Right lobe of liver (tissue), 6 donors: ENCODE data around the gene FBXO31. TPM values are rescaled to one million over a fixed set of nuclear protein-coding genes. Genes with fewer than 3 reads are reported as not detected.

Experiments
- ATAC-seq, 4 donors: fragments of 200-7000 bp; cut with Tn5 transposase; one replicate each; pipeline ENCODE4 v1.9.1; 2020; ENCODE audit warnings: mild to moderate bottlenecking in 4 of 4, moderate library complexity in 4 of 4
- DNase-seq, 3 donors: peaks; one replicate each; pipeline ENCODE4 v3.0.0-alpha.2; 2020
- H3K27ac ChIP-seq, 3 donors: fragments of 200-600 bp; one replicate each; pipeline ENCODE4 v1.8.0; 2022
- H3K27me3 ChIP-seq, 2 donors: fragments of 200-600 bp; one replicate each; pipeline ENCODE4 v1.8.0; 2022
- H3K36me3 ChIP-seq, 4 donors: fragments of 200-600 bp; sonication (generic) in 1 of 4; one replicate each; pipeline versions ENCODE4 v1.5.1 to v1.8.0; 2017 to 2022; ENCODE audit warnings: control low read depth in 1 of 4
- H3K4me1 ChIP-seq, 4 donors: fragments of 200-600 bp; sonication (generic) in 1 of 4; one replicate each; pipeline versions ENCODE4 v1.5.1 to v1.8.0; 2017 to 2022; ENCODE audit warnings: control low read depth in 1 of 4
- H3K4me3 ChIP-seq, 3 donors: fragments of 200-600 bp; one replicate each; pipeline ENCODE4 v1.8.0; 2022
- H3K9me3 ChIP-seq, 4 donors: fragments of 200-600 bp; sonication (generic) in 1 of 4; one replicate each; pipeline versions ENCODE4 v1.5.1 to v1.8.0; 2017 to 2022; ENCODE audit warnings: control low read depth in 1 of 4
- CTCF ChIP-seq, 4 donors: fragments of 200-600 bp in 3 of 4; fragments of 450-650 bp in 1 of 4; IDR thresholded peaks; one replicate each; pipeline versions ENCODE4 v1.5.1 to v1.8.0; 2016 to 2022; ENCODE audit warnings: antibody characterized with exemption in 4 of 4, mild to moderate bottlenecking in 2 of 4
- POLR2A ChIP-seq: fragments of 450-650 bp; IDR thresholded peaks from one replicate; pipeline ENCODE4 v1.6.1; 2017; ENCODE audit warnings: antibody characterized with exemption, mild to moderate bottlenecking
- WGBS: methylation state at CpG from one replicate; pipeline ENCODE4 v1.1.6; 2018; ENCODE audit warnings: low coverage, low lambda C conversion rate; ENCODE audit not compliant: insufficient coverage; ENCODE audit errors: missing lambda C conversion rate; 5-methylcytosine and 5-hydroxymethylcytosine counted together
- intact Hi-C, 2 donors: fragments of 100-400 bp; cut with DNase I; formaldehyde crosslinking; loops; one replicate each; pipeline versions ENCODE4 v1.11.2 to v1.14.1; 2022
- total RNA-seq, 6 experiments: library from RNA; depleted of rRNA in 2 of 6; stranded (reverse); fragments of >200 nt in 2 of 6; fragmentation: NEBNext Ultra II Directional in 3 of 6; extraction: Animal tissue kit (Norgen Biotek cat#: 25700) in 3 of 6; gene quantifications; one replicate each; pipeline versions ENCODE4 v1.1.0 to v1.2.4, GENCODE V29; 2016 to 2023
- donor health status: DM: no; HTN: yes; CAD: no.
- donor health status: DM: no; HTN: no; CAD: no.
- donor health status: DM: no; HTN: no; CAD: no.
- donor health status: DM: no; HTN: yes; CAD: no.
- donor health status: DM: no; HTN: yes; CAD: no.

Gene FBXO31
- total RNA-seq, 6 experiments from 2014 or later = 20.6 to 56.9 (median 31.1) TPM

- TF ChIP-seq POLR2A (no peak), CTCF (IDR thresholded peaks at IDR 0.05) (no peak)
- 86% methylated on average over 1 of the region's 12 CpGs for WGBS
- Histone ChIP-seq H3K36me3 (peaks cover 0 to 51% (median 19%) of the 10 kb centered on the region in 4 donors), H3K4me3 (no peak overlapping the region), H3K27me3 (no peaks in the 10 kb centered on the region), H3K27ac (no peak overlapping the region), H3K9me3 (no peaks in the 10 kb centered on the region), H3K4me1 (no peaks in the 10 kb centered on the region)
- peak in 1 of 3 donors; percentile 32 for DNase-seq
- intact Hi-C loops = no loop called here
- no peak for ATAC-seq
These were observed 42.4 kb upstream of the FBXO31 start for GRCh38 chr16:87425941-87426340.

- ATAC-seq (no peak), DNase-seq (peak in 1 of 3 donors; percentile 22)
- Histone ChIP-seq H3K36me3 (peaks cover 0 to 55% (median 22%) of the 10 kb centered on the region in 4 donors), H3K27me3 (no peaks in the 10 kb centered on the region), H3K9me3 (no peaks in the 10 kb centered on the region), H3K4me1 (no peaks in the 10 kb centered on the region), H3K4me3 (no peak overlapping the region), H3K27ac (no peak overlapping the region)
- intact Hi-C loops = no loop called here
- WGBS = 90% methylated on average over 3 of the region's 12 CpGs
- TF ChIP-seq CTCF (IDR thresholded peaks at IDR 0.05) = no peak
These were observed 40.7 kb upstream of the FBXO31 start for GRCh38 chr16:87424266-87424665.

- H3K4me1 ChIP-seq = no peaks in the 10 kb centered on the region
- WGBS = 80% methylated on average over 1 of the region's 15 CpGs
- H3K4me3 ChIP-seq = no peak overlapping the region
- peak in 1 of 3 donors; percentile 22 for DNase-seq
- no peaks in the 10 kb centered on the region for H3K27me3 ChIP-seq
- H3K36me3 ChIP-seq = peaks cover 0 to 59% (median 28%) of the 10 kb centered on the region in 4 donors
- no peak overlapping the region for H3K27ac ChIP-seq
- no peaks in the 10 kb centered on the region for H3K9me3 ChIP-seq
- intact Hi-C loops = no loop called here
- no peak for ATAC-seq
- TF ChIP-seq POLR2A (no peak), CTCF (IDR thresholded peaks at IDR 0.05) (no peak)
These were observed 39.9 kb upstream of the FBXO31 start for GRCh38 chr16:87423429-87423828.

GRCh38 chr16:87422106-87422505 lies 38.5 kb upstream of the FBXO31 start:
- Histone ChIP-seq H3K27ac (no peak overlapping the region), H3K36me3 (peaks cover 0 to 69% (median 36%) of the 10 kb centered on the region in 4 donors), H3K9me3 (no peaks in the 10 kb centered on the region), H3K4me1 (no peaks in the 10 kb centered on the region), H3K4me3 (no peak overlapping the region), H3K27me3 (no peaks in the 10 kb centered on the region)
- ATAC-seq (no peak), DNase-seq (peak in 1 of 3 donors; percentile 11)
- intact Hi-C loops = no loop called here
- WGBS = 63% methylated on average over 2 of the region's 11 CpGs
- no peak for TF ChIP-seq POLR2A
- TF ChIP-seq CTCF (IDR thresholded peaks at IDR 0.05) = no peak
